Activated CD4-positive, CD25-positive, alpha-beta regulatory T cell treated with anti-CD3 and anti-CD28 coated beads, Interleukin-2, amount 50 U/mL, for 24 hours (primary cell): ENCODE data around the gene TANC1.

Experiments
- ATAC-seq, 2 donors: fragments of 150-1000 bp; cut with Tn5 transposase; one replicate each; pipeline ENCODE4 v1.10.0; 2021; ENCODE audit warnings: mild to moderate bottlenecking in 1 of 2, moderate library complexity in 1 of 2

TANC1 gene

GRCh38 chr2:159230145-159230877 is 261.9 kb downstream of the TANC1 start:
- ATAC-seq = no peak

- ATAC-seq = no peak
These were observed 264.2 kb downstream of the TANC1 start for GRCh38 chr2:159232456-159233170.

GRCh38 chr2:159234868-159235267 is 266.4 kb downstream of the TANC1 start:
- no peak for ATAC-seq

GRCh38 chr2:159243529-159243928 is 275.1 kb downstream of the TANC1 start:
- no peak for ATAC-seq

GRCh38 chr2:159246325-159246988 is 278.0 kb downstream of the TANC1 start:
- ATAC-seq = no peak

- ATAC-seq = no peak
These were observed 281.7 kb downstream of the TANC1 start for GRCh38 chr2:159249990-159250715.

GRCh38 chr2:159251296-159252173 is 283.1 kb downstream of the TANC1 start:
- ATAC-seq = no peak

GRCh38 chr2:159252905-159253304 is 284.5 kb downstream of the TANC1 start:
- no peak for ATAC-seq

GRCh38 chr2:159256159-159256558 is 287.7 kb downstream of the TANC1 start:
- ATAC-seq = no peak

- ATAC-seq = no peak
These were observed 293.8 kb downstream of the TANC1 start for GRCh38 chr2:159262226-159262625.

- ATAC-seq = no peak
These were observed 294.5 kb downstream of the TANC1 start for GRCh38 chr2:159262904-159263303.

GRCh38 chr2:159265171-159265576 is 296.7 kb downstream of the TANC1 start:
- no peak for ATAC-seq

- ATAC-seq = no peak
These were observed 298.1 kb downstream of the TANC1 start for GRCh38 chr2:159266554-159266953.

GRCh38 chr2:159267921-159268320 is 299.5 kb downstream of the TANC1 start:
- no peak for ATAC-seq

GRCh38 chr2:159270744-159271379 is 302.4 kb downstream of the TANC1 start:
- ATAC-seq = no peak

GRCh38 chr2:159272156-159272555 is 303.7 kb downstream of the TANC1 start:
- ATAC-seq = no peak

- no peak for ATAC-seq
These were observed 306.7 kb downstream of the TANC1 start for GRCh38 chr2:159275111-159275510.

GRCh38 chr2:159279700-159280099 is 311.3 kb downstream of the TANC1 start:
- no peak for ATAC-seq

GRCh38 chr2:159281002-159281401 is 312.6 kb downstream of the TANC1 start:
- no peak for ATAC-seq
